ENCODE measurements around the gene ZER1. TPM values are rescaled to one million over a fixed set of nuclear protein-coding genes. Genes with fewer than 3 reads are reported as not detected.

Gene ZER1
- total and polyA plus RNA-seq, 8 donors: 16.3 to 214 (median 40.9) TPM

- peaks cover 18 to 36% (median 33%) of the 10 kb centered on the region in 4 donors for H3K36me3 ChIP-seq
- peaks cover 16 to 40% (median 26%) of the 10 kb centered on the region in 4 donors for H3K4me1 ChIP-seq
- H3K27me3 ChIP-seq: no peaks in the 10 kb centered on the region
- WGBS, 5 donors: 8 to 55% (median 10%) methylated on average over 15 to 90 of the region's 90 CpGs
- peak overlapping the region; percentile 66 to 84 (median 72) for H3K4me3 ChIP-seq
- TF ChIP-seq CTCF (IDR thresholded peaks at IDR 0.05) (no peak), POLR2AphosphoS5 (IDR thresholded peaks at IDR 0.05) (no peak), EP300 (IDR thresholded peaks at IDR 0.05) (no peak), POLR2A (IDR thresholded peaks at IDR 0.05) (no peak)
- intact Hi-C loops (cut with DNase I; ENCODE audit: low total_unique reads): no loop called here
- H3K27ac ChIP-seq: peak overlapping the region; percentile 84 to 96 (median 90)
- peak; percentile 50 to 75 for DNase-seq
- no peaks in the 10 kb centered on the region for H3K9me3 ChIP-seq
These were observed 47.4 kb upstream of the ZER1 start for GRCh38 chr9:128818839-128819715.

DNA sequence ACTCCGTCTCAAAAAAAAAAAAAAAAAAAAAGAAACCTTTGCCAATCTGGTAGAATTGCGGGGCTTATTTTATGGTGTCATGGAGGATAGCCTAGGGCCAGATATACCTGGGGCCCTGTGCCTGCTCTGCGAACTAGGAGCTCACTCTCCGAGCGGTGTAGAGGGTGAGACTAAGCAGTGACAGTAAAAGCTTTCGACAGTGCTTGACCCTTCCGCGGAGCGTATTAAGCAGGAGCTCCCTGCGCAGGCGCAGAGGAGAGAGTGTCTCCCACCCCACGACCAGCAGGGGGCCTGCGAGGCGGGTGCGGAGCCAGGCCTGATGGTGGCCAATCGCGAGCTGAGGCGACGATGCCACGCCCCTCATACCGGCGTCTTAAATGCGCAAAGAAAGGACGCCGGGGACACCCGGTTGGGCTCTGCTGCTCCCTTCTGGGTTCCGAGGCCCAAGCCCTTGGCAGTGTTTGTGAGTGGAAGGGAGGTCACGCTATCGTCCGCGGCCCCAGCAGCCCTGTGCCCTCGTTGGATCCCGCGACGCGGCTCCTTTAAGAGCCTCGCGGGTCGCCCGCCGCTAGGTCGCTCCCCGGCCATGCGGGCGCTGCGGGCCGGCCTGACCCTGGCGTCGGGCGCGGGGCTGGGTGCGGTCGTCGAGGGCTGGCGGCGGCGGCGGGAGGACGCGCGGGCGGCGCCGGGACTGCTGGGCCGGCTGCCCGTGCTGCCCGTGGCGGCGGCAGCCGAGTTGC lies 46.5 kb upstream of the ZER1 start, which contains the start of gene ENDOG:
TSS of gene ENDOG (plus strand) at position 402 of the 740 bp plus-strand sequence. CDS start at position 587, 185 bp downstream.
- Histone ChIP-seq H3K4me1 (peaks cover 16 to 32% (median 23%) of the 10 kb centered on the region in 4 donors), H3K9me3 (no peaks in the 10 kb centered on the region), H3K27me3 (no peaks in the 10 kb centered on the region), H3K4me3 (peak within 1 kb of the TSS; percentile 66 to 84 (median 72)), H3K27ac (peak within 1 kb of the TSS; percentile 84 to 96 (median 90)), H3K36me3 (peaks cover 18 to 28% (median 25%) of the 10 kb centered on the region in 4 donors)
- intact Hi-C loops (cut with DNase I; ENCODE audit: low total_unique reads): no loop called here
- DNase-seq: peak; percentile 99
- 0 to 1% (median 1%) methylated on average over 8 to 70 of the region's 70 CpGs for WGBS, 5 donors
- TF ChIP-seq EP300 (IDR thresholded peaks at IDR 0.05): no peak
- no peak for TF ChIP-seq POLR2A (IDR thresholded peaks at IDR 0.05)
- peak; percentile 83 to 94 (median 87) for TF ChIP-seq POLR2AphosphoS5 (IDR thresholded peaks at IDR 0.05)
- TF ChIP-seq CTCF (IDR thresholded peaks at IDR 0.05): peak in 6 of 7 experiments; percentile 39 to 99 (median 97)

- intact Hi-C loops (cut with DNase I; ENCODE audit: low total_unique reads): no loop called here
- no peaks in the 10 kb centered on the region for H3K27me3 ChIP-seq
- TF ChIP-seq POLR2A (IDR thresholded peaks at IDR 0.05) (no peak), CTCF (IDR thresholded peaks at IDR 0.05) (no peak), EP300 (IDR thresholded peaks at IDR 0.05) (no peak), POLR2AphosphoS5 (IDR thresholded peaks at IDR 0.05) (no peak)
- H3K4me3 ChIP-seq: no peak overlapping the region
- H3K4me1 ChIP-seq: no peaks in the 10 kb centered on the region
- H3K27ac ChIP-seq: no peak overlapping the region
- 62 to 69% (median 67%) methylated on average over 5 of the region's 5 CpGs for WGBS, 5 donors
- H3K9me3 ChIP-seq: no peaks in the 10 kb centered on the region
- no peak for DNase-seq
- H3K36me3 ChIP-seq: peaks cover 19 to 41% (median 38%) of the 10 kb centered on the region in 4 donors
These were observed 39.1 kb upstream of the ZER1 start for GRCh38 chr9:128810873-128811272.

GRCh38 chr9:128809831-128810230 lies 38.1 kb upstream of the ZER1 start:
- H3K27ac ChIP-seq: no peak overlapping the region
- TF ChIP-seq CTCF (IDR thresholded peaks at IDR 0.05) (no peak), POLR2A (IDR thresholded peaks at IDR 0.05) (no peak), POLR2AphosphoS5 (IDR thresholded peaks at IDR 0.05) (no peak), EP300 (IDR thresholded peaks at IDR 0.05) (no peak)
- intact Hi-C loops (cut with DNase I; ENCODE audit: low total_unique reads): no loop called here
- WGBS, 5 donors: 50 to 94% (median 78%) methylated on average over 1 to 2 of the region's 2 CpGs
- H3K36me3 ChIP-seq: peaks cover 25 to 51% (median 48%) of the 10 kb centered on the region in 4 donors
- H3K9me3 ChIP-seq: no peaks in the 10 kb centered on the region
- DNase-seq: no peak
- no peaks in the 10 kb centered on the region for H3K27me3 ChIP-seq
- H3K4me1 ChIP-seq: no peaks in the 10 kb centered on the region
- no peak overlapping the region for H3K4me3 ChIP-seq
